Activated CD4-positive, CD25-positive, alpha-beta regulatory T cell treated with anti-CD3 and anti-CD28 coated beads, Interleukin-2, amount 50 U/mL, for 24 hours (primary cell): ENCODE data around the gene FAM241A.

ENCODE experiments used
- ATAC-seq, 2 donors: fragments of 150-1000 bp; cut with Tn5 transposase; one replicate each; pipeline ENCODE4 v1.10.0; 2021; ENCODE audit warnings: mild to moderate bottlenecking in 1 of 2, moderate library complexity in 1 of 2

The FAM241A gene

DNA sequence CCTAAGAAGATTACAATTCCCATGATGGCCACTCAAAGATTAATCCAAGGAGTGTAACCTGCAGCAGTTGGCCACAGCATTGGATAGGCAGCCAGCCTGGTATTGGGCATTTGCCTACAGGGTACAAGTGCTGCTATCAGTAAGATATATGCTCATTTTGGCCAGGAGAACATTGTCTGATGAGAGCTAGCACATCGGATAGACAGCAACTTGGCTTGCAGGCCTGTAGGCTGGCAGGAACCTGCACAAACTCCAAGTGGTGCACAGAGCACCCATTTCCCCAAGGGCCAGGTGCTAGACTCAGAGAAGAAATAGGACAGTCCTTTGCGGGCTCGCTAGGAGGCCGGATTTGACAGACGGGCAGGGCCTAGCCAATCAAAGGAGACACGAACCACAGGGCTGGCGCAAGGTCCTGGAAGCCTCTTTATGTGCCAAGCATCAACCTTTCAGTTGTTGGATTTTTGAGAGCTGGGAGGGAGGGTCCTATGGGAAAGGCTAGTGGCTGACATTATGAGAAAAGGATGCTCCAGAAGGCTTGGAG is 74.6 kb downstream of the FAM241A start:
- no peak for ATAC-seq

DNA sequence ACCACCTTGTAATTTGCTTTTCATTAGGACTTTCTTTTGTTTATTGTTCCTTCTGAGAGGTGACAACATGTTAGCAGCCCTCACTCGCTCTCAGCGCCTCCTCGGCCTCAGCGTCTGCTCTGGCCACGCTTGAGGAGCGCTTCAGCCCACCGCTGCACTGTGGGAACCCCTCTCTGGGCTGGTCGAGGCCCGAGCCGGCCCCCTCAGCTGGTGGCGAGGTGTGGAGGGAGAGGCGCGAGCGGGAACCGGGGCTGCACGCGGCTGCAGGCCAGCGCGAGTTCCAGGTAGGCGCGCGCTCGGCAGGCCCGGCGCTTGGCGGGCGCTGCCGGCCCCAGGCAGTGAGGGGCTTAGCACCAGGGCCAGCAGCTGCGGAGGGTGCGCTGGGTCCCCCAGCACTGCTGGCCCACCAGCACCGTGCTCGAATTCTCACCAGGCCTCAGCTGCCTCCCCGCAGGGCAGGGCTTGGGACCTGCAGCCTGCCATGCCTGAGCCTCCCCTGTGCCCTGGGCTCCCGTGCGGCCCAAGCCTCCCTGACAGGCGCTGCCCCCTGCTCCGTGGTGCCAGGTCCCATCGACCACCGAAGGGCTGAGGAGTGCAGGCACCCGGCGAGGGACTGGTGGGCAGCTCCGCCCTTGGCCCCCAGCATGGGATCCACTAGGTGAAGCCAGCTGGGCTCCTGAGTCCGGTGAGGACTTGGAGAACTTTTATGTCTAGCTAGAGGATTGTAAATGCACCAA is 77.1 kb downstream of the FAM241A start:
- ATAC-seq, result no peak

DNA sequence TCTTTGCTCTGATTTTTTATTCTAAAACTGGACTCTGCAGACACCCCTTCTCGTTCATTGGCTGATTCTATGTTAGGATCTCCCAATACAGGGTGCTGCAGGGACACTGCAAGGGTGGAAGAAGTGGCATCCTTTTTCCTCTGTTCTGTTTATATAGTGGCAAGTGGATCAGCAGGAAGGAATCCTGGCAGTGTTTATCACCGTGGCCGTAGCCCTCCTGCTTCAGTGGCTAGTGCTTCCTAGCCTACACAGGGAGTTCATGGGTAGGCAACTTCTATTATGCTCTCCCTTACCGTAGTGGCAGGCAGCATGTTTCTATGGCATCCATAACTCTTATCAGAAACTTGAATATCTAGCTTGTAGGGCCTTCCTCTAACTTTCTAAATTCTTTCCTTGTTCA is 79.9 kb downstream of the FAM241A start:
- no peak for ATAC-seq

DNA sequence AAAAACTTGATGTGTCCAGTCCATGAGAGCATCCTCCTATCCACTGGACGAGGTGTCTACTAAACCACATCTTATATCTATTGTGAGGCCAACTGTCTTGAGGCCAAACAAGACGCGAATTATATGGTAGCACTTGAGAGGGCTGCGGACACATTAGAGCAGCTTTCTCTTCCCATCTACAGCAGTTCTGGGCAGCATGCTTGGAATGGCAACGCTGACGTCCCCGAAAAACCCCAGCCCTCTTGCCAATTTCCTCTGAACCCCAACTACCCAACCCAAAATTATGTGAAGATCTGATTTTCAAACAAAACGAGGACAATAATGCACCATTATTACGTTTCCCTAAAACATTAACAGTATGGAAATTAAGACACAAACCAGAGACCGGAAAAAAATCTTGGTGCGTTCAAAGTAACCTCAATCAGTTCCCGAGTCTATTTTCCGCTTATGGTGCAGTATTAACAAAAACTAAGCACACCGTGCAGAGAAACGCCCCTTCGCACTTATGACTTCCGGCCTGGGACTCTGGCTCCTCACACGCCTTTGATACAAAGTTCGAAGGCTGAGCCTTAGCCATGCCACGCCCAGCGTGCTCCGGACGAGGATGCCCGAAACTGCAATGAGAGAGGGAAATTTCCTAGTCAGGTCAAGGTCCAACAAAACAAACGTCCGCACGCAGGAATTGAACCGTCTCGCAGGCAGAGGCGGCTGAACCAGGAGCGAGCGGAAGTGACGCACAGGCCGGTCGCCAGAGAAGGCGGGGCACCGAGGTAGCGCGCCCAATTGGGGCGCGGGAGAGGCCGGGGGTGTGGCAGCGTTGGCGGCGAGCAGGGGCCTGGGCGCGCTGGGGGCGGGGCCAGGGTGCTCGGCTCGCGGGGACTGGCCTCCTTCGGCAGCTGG is 85.9 kb downstream of the FAM241A start:
- ATAC-seq, result peak; percentile 91 to 92

DNA sequence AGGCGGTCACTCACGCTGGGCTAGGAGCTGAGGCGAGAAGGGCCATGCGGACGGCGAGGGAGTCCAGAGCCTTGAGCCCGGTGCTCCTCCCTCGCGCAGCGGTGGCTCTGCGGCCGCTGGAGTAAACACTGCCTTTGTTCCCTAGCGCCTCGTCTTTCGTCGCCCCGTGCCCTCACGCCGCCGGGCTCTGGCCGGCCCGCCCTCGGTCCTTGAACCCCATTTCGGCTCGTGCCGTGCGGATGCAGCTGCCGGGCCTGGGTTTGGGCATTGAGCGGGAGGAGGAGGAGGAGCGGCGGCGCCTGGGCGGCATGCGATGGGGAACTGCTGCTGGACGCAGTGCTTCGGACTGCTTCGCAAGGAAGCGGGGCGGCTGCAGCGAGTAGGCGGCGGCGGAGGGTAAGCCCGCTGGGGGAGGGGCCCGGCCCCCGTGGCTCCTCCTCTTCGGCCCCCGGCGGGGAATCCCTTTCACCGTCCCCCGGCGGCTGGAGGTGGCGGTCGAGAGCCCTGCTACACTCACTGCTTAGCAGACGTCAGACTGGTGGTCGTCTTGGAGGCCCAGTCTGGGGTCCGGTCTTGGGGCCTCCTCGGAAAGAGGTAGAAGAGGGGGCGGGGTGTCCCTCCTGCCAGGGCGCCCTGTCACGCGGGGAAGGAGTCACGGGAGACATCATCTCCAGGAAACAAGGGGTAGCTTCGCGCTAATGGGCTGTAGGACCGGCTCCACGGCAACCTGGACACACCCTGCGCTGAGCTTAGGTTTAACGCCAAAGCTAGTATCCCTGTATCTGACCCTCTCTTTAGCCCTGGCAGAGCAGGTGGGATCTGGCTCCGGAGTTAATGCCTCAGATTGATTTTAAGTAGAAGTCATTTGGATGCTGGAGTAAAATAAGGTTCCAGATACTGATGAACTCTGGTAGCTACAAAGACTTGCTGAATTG is 86.8 kb downstream of the FAM241A start, which contains the start of gene AP1AR:
AP1AR (plus strand) TSS at position 9 of the 935 bp plus-strand sequence; CDS start at position 314, 305 bp downstream.
- peak; percentile 52 to 60 for ATAC-seq

DNA sequence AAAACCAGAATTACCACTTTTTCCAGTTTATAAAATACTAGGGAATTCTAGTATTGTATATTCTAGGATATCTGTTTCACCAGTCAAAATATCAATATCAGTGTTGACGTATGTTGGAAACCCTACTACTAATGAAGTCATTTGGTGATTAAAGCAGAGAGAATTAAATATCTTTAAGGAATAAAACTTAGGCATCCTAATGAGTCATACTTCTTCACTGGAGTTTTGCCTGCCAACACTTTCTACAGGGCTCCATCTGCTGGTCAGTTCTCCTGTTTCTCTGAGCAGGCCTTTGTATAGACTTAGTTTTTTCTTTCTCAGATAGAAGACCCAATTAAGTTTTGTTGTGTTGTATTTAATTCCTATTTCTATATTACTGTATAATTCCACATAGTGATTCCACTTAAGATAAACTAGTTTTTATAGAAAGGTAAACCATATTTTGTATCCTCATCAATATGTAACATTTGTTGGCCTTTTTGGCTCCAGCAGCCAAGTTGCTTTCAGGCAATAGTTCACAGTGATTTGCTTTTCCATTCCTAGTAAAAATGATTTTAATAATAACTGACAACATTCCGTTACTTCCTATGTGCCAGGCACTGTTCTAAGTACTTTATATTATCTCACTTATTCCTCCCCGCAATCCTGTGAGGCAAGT is 89.8 kb downstream of the FAM241A start:
- no peak for ATAC-seq

DNA sequence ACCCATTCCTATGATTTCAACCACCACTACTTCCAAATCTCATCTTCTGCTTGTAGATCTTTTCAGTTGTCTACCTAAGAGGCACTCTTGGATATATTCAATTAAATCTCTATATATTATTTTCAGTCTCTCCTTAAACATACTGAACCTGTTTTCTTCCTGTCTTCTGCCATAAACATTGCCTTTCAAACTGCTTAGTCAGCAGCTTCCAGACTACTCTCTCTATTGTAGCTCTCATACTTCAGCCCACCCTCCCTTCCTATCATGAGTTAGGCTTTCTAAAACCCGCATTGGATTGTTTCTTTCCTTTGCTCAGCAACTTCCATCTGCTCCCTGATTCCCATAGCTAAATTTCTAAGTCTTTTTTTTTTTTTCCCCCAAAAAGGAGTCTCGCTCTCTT is 90.8 kb downstream of the FAM241A start:
- ATAC-seq, result no peak

DNA sequence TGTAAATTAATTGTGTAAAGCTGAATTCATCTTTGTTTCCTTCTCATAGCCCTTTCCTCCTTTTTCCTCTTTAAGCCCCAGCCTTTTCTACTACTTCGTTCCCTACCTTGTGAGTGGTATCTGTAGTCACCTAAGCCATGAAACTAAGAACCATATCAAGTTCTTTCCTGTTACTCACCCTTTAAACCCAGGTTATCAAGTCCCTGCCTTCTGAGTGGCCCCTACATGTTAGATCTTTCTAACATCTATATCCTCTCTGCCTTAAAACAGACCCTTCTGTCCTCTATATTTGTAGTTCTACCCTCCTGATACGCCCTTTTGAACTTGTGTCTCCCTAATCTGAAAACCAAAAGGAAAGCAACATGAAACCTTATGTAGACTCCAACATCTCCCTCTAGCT is 93.6 kb downstream of the FAM241A start:
- ATAC-seq, result no peak
